Adrenal gland (tissue), 5 donors: ENCODE measurements around the gene TOMM40.
A peak's percentile ranks its signal among the peaks of the same experiment; 100 is the strongest.

Experiments
- CTCF ChIP-seq, 6 experiments: fragments of 450-650 bp in 4 of 6; fragments of 200-600 bp in 2 of 6; sonication (generic) in 1 of 6; IDR thresholded peaks; 1 replicate in 5 of 6; 2 replicates in 1 of 6; pipeline versions ENCODE4 v1.5.1 to v1.8.0; 2016 to 2021; ENCODE audit warnings: antibody characterized with exemption in 6 of 6, mild to moderate bottlenecking in 2 of 6, moderate library complexity in 1 of 6
- POLR2A ChIP-seq, 2 donors: fragments of 450-650 bp; IDR thresholded peaks; one replicate each; pipeline ENCODE4 v1.6.1; 2017; ENCODE audit warnings: antibody characterized with exemption in 2 of 2, mild to moderate bottlenecking in 2 of 2, moderate library complexity in 1 of 2
- donor health status: DM: no; HTN: no; CAD: no.

- TF ChIP-seq CTCF (IDR thresholded peaks at IDR 0.05): no peak
- peak in 1 of 2 donors; percentile 13 for TF ChIP-seq POLR2A (IDR thresholded peaks at IDR 0.05)
These were observed 18.7 kb downstream of the TOMM40 start for GRCh38 chr19:44909775-44910174.
